Prostate gland (tissue), 2 donors: ENCODE data around the gene SLC16A14. TPM values are rescaled to one million over a fixed set of nuclear protein-coding genes. Genes with fewer than 3 reads are reported as not detected.
A peak's percentile ranks its signal among the peaks of the same experiment; 100 is the strongest.

Experiments used
- DNase-seq: peaks from one replicate; pipeline ENCODE4 v3.0.0-alpha.2; 2019; ENCODE audit warnings: low spot score
- H3K27ac ChIP-seq, 2 donors: fragments of 200-600 bp; sonication (generic); 2 replicates each; pipeline ENCODE4 v1.5.1; 2017 to 2019
- H3K27me3 ChIP-seq: fragments of 200-600 bp; sonication (generic); replicated peaks from 2 replicates; pipeline ENCODE4 v1.5.1; 2019; ENCODE audit not compliant: insufficient read depth
- H3K36me3 ChIP-seq, 2 donors: fragments of 200-600 bp; sonication (generic); 1 replicate in 1 of 2; 2 replicates in 1 of 2; pipeline versions ENCODE4 v1.5.1 to v1.8.1; 2017 to 2019
- H3K4me1 ChIP-seq: fragments of 200-600 bp; sonication (generic); replicated peaks from 2 replicates; pipeline ENCODE4 v1.5.1; 2019
- H3K4me3 ChIP-seq, 2 donors: fragments of 200-600 bp; sonication (generic); 2 replicates each; pipeline ENCODE4 v1.5.1; 2017 to 2019
- H3K9me3 ChIP-seq: fragments of 200-600 bp; sonication (generic); 2 replicates; pipeline ENCODE4 v1.5.1; 2017
- CTCF ChIP-seq, 4 experiments: fragments of 200-600 bp in 2 of 4; fragments of 450-650 bp in 2 of 4; sonication (generic) in 2 of 4; IDR thresholded peaks; 1 replicate in 3 of 4; 2 replicates in 1 of 4; pipeline ENCODE4 v1.5.1; 2016 to 2019; ENCODE audit warnings: antibody characterized with exemption in 4 of 4, mild to moderate bottlenecking in 2 of 4, moderate library complexity in 2 of 4
- POLR2A ChIP-seq: fragments of 450-650 bp; IDR thresholded peaks from one replicate; pipeline ENCODE4 v1.6.1; 2016; ENCODE audit warnings: antibody characterized with exemption, mild to moderate bottlenecking
- POLR2AphosphoS5 ChIP-seq: sonication (generic); formaldehyde crosslinking; IDR thresholded peaks from one replicate; pipeline ENCODE4 v1.6.1; 2017; ENCODE audit warnings: antibody characterized with exemption
- WGBS: methylation state at CpG from one replicate; pipeline ENCODE4 v1.1.5; 2018; 5-methylcytosine and 5-hydroxymethylcytosine counted together
- intact Hi-C: fragments of 100-400 bp; cut with DNase I; formaldehyde crosslinking; loops from one replicate; pipeline ENCODE4 v1.14.2; 2022
- total RNA-seq, 2 donors: library from RNA; depleted of rRNA; stranded (reverse); fragments of >200 nt; gene quantifications; one replicate each; pipeline ENCODE4 v1.1.0, GENCODE V29; 2016

SLC16A14 gene
- total RNA-seq, 2 donors from 2014 or later, result 3.2 to 14.7 TPM

GRCh38 chr2:230007931-230008707 lies 60.6 kb downstream of the SLC16A14 start:
- Histone ChIP-seq H3K27ac (no peak overlapping the region), H3K9me3 (no peaks in the 10 kb centered on the region), H3K4me1 (no peaks in the 10 kb centered on the region), H3K36me3 (no peaks in the 10 kb centered on the region), H3K4me3 (no peak overlapping the region), H3K27me3 (no peaks in the 10 kb centered on the region)
- WGBS, result 52% methylated on average over 12 of the region's 12 CpGs
- intact Hi-C loops, result loop anchor here (5.0 kb wide), 2 partner anchors 149 to 604 kb away; no protein-coding TSS in a partner anchor
- peak; percentile 83 for DNase-seq
- TF ChIP-seq POLR2AphosphoS5 (peak; percentile 61), CTCF (IDR thresholded peaks at IDR 0.05) (peak; percentile 52 to 94 (median 84)), POLR2A (no peak)

- Histone ChIP-seq H3K9me3 (no peaks in the 10 kb centered on the region), H3K36me3 (no peaks in the 10 kb centered on the region), H3K27me3 (no peaks in the 10 kb centered on the region), H3K4me1 (no peaks in the 10 kb centered on the region), H3K27ac (no peak overlapping the region), H3K4me3 (no peak overlapping the region)
- intact Hi-C loops, result no loop called here
- no peak for TF ChIP-seq CTCF (IDR thresholded peaks at IDR 0.05)
- no peak for TF ChIP-seq POLR2AphosphoS5
- no peak for TF ChIP-seq POLR2A
- WGBS, result 93% methylated on average over 6 of the region's 6 CpGs
- DNase-seq, result no peak
Observed at GRCh38 chr2:230000118-230000841, 68.4 kb downstream of the SLC16A14 start.

- 81% methylated on average over 3 of the region's 3 CpGs for WGBS
- intact Hi-C loops, result no loop called here
- TF ChIP-seq POLR2AphosphoS5, result no peak
- no peak for TF ChIP-seq POLR2A
- no peak for TF ChIP-seq CTCF (IDR thresholded peaks at IDR 0.05)
- Histone ChIP-seq H3K27me3 (no peaks in the 10 kb centered on the region), H3K4me1 (no peaks in the 10 kb centered on the region), H3K4me3 (no peak overlapping the region), H3K9me3 (no peaks in the 10 kb centered on the region), H3K36me3 (no peaks in the 10 kb centered on the region), H3K27ac (no peak overlapping the region)
- no peak for DNase-seq
Observed at GRCh38 chr2:229997565-229997964, 71.2 kb downstream of the SLC16A14 start.

- intact Hi-C loops, result no loop called here
- DNase-seq, result no peak
- no peaks in the 10 kb centered on the region for H3K9me3 ChIP-seq
- TF ChIP-seq POLR2A (no peak), POLR2AphosphoS5 (no peak), CTCF (IDR thresholded peaks at IDR 0.05) (no peak)
- H3K36me3 ChIP-seq, result no peaks in the 10 kb centered on the region
- H3K4me3 ChIP-seq, result no peak overlapping the region
- H3K27me3 ChIP-seq, result no peaks in the 10 kb centered on the region
- H3K27ac ChIP-seq, result no peak overlapping the region
- WGBS, result 78% methylated on average over 4 of the region's 4 CpGs
- H3K4me1 ChIP-seq, result no peaks in the 10 kb centered on the region
Observed at GRCh38 chr2:229996320-229996719, 72.4 kb downstream of the SLC16A14 start.
